HG02943 (cell line): ENCODE measurements around the gene PLSCR3.
"Not testable (repeated sequence)": the region's sequence is repeated elsewhere in the genome, so short reads cannot be mapped to it uniquely, and the experiment has no call there.

Source experiments
- ATAC-seq: cut with Tn5 transposase; IDR thresholded peaks from one replicate; pipeline ENCODE4 v1.9.1; 2021; ENCODE audit warnings: mild to moderate bottlenecking, low read depth, moderate library complexity; ENCODE audit not compliant: unreplicated experiment

The PLSCR3 gene

DNA sequence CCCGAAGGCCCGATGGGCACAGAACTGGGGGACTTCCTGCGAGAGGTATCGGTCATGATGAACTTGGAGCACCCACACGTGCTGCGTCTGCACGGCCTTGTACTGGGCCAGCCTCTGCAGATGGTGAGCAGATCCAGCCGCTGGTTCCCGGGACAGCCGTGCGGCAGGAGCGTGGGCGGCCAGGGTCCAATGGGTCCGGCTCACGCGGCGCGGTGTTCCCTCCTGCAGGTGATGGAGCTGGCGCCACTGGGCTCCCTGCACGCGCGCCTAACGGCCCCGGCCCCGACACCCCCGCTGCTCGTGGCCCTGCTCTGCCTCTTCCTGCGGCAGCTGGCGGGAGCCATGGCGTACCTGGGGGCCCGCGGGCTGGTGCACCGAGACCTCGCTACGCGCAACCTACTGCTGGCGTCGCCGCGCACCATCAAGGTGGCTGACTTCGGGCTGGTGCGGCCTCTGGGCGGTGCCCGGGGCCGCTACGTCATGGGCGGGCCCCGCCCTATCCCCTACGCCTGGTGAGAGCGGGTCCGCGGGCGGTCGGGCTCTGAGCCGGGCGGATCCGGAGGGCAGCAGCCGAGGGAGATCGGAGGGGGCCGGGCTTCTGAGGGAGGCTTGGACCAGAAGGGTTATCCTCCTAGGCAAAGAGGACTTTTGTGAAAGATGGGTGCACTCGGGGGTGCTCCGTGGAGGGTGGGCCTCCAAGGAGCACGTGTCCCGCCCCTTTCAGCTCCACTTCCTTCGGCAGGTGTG, 10.4 kb downstream of the PLSCR3 start:
- no peak for ATAC-seq

DNA sequence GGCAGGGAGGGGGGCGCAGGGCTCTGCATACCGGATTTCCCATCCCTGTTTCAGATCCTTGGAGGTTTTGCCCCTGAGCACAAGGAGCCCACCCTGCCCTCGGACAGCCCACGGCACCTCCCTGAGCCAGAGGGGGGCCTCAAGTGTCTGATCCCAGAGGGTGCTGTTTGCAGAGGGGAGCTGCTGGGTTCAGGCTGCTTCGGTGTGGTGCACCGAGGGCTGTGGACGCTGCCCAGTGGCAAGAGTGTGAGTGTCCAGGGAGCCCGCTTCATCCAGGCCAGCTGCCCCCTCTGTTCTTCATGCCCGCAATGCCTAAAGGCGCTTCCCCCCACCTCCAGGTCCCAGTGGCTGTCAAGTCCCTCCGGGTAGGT, 11.0 kb downstream of the PLSCR3 start:
- no peak for ATAC-seq

DNA sequence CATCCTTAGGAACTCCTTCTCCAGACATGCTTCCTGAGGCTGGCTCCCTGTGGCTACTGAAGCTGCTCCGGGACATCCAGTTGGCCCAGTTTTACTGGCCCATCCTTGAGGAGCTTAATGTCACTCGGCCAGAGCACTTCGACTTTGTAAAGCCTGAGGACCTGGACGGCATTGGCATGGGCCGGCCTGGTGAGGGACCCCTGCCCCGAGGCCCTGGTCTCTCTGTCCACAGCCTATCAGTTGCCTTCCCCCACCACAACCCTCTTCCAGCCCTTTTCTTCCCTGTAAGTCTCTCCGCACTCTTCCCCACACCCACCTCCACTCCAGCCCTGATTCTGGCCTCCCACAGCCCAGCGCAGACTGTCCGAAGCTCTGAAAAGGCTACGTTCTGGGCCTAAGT, 11.4 kb downstream of the PLSCR3 start:
- no peak for ATAC-seq

DNA sequence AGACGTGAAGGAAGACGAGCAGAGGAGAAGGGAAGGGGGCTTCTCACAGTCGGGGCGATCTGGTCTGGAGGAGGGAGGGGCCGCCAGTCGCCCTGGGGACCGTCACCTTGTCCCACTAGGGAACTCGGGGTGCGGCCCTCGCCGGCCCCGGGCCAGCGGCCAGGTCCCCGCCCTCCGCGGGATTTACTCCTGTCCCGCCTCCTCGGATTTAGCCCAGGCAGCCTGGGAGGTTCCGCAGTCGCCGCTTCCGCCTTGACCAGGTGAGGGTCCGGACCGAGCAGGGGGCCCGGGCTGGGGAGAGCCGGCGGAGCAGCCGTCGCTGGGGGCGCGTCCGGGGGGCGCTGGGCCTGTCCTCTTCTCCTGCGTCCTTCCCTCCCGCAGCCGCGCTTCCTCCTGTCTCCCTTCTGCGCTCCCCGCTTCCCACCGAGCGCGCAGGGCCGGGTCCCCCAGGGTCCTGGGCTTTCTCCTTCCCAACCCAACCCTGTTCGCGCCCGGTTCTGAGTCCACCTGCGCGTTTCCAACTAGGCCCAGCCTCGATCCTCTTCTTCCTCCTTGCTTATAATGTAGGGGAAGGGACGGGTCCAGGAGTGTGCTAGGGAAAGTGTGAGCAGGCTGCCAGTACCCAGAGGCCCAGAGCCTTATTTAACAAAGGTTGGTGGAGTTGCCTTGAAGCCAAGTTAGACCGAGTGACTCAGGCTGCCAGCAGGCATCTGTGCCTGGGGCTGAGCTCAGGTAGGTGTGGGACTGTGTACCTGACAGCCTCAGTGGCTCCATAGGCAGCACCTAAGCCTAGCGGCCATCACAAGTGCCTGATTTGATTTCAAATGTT, 13.3 kb downstream of the PLSCR3 start, which contains the start of gene TNK1:
TNK1 (plus strand) TSS at position 235 of the 829 bp plus-strand sequence. CDS start 1,838 bp downstream, outside the sequence.
- no peak for ATAC-seq

DNA sequence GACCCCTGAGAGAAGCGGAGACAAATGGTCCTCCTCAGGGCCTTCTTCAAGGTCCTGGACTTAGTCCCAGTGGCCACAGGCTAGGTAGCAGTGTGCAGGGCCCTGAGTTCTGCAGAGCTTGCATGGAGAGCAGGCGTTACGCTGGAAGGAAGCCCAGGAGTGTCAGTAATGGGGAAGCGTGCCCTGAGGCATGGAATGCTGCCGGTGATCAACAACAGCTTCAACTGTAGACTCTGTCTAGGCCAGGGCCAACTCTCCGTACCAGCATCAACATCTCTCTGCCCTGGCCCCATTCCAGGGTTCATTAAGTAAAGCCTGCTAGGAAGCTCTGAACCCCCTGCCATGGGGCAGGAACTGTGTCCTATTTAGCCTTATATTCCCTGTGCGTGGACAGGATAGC, 14.0 kb downstream of the PLSCR3 start:
- ATAC-seq, result no peak

DNA sequence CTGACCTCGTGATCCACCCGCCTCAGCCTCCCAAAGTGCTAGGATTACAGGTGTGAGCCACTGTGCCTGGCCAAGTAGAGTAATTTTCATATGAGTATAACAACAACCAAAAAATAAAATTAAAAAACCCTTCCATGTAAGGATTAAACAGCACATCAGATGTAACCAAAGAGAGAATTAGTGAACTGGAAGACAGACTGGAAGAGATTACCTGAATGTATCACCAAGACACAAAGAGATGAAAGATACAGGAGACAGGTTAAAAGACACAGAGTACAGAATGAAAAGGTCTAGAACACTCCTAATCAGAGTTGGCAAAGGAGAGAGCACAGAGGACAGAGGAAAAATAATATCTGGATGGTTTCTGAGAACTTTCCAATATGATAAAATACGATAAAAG, 15.2 kb downstream of the PLSCR3 start:
- ATAC-seq, result no peak

DNA sequence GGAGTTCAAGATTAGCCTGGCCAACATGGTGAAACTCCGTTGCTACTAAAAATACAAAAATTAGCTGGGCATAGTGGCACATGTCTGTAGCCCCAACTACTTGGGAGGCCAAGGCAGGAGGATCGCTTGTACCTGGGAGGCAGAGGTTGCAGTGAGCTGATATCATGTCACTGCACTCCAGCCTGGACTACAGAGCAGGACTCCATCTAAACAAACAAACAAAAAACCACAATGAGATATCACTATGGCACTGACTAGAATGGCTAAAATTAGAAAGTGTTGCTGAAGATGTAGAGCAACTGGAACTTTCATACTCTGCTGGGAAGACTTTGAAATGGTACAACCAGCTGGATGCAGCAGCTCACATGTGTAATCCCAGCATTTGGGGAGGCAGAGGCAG, 20.0 kb downstream of the PLSCR3 start:
- ATAC-seq, result no peak

DNA sequence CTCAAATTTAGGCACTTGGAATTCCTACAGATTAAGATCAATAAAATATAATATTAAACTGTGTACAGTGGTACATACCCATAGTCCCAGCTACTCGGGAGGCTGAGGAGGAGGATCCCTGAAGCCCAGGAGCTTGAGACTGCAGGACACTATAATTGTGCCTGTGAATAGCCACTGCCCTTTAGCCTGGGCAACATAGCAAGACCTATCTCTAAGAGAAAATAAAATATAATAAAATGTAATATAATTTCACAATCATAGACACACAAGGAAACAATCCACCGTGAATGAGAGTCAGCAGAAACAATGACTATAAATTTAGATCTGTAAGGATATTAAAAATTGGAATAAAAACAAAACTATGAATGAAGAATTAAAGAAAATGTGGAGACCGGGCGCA, 23.5 kb downstream of the PLSCR3 start:
- no peak for ATAC-seq

DNA sequence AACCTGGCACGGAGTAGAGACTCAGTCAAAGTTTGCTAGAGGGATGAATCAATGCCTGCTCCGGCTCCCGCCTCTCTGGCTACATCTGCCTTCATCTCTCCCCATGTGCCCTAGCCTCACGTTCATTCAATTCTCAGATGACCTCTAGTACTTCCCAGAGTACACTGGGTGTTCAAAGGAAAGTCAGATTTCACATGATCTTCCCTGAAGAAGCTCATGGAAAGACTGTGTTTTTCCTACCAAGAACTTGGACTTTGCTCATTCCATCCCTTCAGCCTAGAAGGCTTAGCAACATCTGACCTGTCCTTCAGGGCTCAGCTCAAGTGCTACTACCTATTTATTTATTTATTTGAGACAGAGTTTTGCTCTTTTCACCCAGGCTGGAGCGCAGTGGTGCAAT, 24.5 kb downstream of the PLSCR3 start:
- no peak for ATAC-seq

DNA sequence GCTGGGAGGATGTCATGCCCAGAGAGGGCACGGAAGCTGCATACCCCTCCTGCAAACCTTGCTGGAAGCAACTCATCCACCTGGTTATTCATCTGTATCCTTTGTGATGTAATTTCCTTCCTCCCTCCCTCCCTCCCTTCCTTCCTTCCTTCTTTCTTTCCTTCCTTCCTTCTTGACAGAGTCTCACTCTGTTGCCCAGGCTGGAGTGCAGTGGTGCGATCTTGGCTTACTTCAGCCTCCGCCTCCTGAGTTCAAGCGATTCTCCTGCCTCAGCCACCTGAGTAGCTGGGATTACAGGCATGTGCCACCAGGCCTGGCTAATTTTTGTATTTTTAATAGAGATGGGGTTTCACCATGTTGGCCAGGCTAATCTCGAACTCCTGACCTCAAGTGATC, 25.7 kb downstream of the PLSCR3 start:
- ATAC-seq, result not testable (repeated sequence)

DNA sequence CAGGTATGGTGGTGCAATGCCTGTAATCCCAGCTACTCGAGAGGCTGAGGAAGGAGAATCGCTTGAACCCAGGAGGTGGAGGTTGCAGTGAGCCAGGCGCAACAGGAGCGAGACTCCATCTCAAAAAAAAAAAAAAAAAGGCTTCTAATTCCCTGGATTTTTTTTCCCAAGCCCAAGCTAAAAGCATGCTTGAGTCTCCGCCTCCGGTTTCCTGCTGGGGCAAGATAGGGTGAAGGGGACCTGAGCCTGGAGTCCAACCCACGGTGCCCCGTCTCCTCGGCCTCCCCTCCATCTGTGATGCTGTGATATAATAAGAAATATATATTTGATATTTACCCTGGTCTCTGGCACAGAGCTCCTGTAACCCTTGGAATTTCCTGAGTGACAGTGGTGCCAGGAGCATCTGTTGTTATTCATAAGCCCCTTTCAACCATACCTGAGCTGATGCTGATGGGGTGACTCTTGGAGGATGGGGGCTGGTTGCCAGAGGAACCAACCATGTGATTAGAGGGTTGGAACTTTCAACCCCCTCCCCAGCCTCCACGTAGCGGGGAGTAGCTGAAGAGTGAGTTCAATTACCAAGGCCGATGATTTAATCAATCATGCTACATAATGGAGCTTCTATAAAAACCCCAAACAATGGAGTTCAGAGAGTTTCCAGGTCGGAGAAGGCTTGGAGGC, 26.3 kb downstream of the PLSCR3 start:
- no peak for ATAC-seq

DNA sequence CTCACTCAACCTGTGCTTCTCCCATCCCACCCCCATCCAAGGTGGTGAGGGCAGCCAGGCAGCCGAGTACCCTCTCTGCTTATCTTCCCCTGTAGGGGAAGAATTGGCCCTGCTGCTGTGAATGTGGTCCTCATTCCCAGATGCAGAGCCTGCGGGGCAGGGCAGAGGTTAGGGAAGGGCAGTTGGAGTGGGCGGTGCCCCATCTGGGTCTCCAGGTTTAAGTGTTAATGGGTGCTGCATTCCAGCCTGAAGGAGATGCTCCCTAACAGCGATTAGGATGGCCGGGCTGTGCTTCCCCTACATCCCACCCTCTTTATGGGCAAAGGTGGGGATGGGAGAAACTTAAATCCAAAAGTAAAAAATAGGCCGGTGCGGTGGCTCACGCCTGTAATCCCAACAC, 27.2 kb downstream of the PLSCR3 start:
- no peak for ATAC-seq

DNA sequence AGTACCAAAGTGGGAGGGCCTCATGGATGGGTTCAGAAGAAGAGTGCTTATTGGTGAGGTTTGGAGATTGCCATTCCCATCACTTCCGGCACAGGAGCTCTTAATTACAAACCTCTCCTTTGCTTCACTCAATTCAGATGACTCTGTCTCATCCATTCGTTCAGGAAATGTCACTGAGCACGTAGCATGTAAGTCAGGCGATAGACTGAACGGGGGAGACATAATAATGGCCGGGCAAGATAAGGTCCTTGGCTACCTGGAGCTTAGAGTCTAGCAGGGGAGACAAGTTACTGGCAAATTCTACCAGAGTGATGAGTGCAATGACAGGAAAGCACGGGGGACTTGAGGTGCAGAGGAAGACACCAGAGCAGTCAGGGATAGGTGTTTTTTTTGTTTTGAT, 28.4 kb downstream of the PLSCR3 start:
- not testable (repeated sequence) for ATAC-seq

DNA sequence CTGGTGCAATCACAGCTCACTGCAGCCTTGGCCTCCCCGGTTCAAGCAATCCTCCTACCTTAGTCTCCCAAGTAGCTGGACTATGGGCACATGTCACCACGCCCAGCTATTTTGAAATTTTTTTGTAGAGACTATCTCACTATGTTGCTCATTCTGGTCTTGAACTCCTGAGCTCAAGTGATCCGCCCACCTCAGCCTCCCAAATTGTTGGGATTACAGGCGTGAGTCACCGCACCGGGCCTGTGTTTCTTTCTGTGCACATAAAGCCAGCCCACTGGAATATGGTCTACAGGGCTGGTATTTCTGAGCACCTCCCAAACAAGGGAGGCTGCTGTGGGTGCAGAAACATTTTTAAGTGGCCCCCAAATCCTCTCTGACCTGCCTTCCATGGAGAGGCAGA, 31.0 kb downstream of the PLSCR3 start:
- no peak for ATAC-seq

DNA sequence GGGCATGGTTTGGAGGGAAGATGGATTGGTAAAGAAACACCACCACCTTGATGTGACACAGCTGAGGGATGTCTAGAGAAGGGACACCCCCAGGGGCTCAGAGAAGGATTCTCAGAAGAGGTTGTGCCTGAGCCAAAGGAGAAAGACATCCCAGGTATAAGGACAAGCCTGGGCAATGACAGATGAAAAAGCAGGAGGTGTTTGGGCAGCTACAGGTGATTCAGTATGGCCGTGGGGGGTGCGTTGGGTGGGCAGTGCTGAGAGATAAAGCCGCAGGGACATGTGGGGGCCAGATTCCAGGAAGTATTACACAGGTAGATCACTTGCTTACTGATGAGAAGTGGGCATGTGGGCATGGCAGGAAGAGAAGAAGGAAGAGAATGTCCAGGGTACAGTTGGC, 32.4 kb downstream of the PLSCR3 start:
- no peak for ATAC-seq

DNA sequence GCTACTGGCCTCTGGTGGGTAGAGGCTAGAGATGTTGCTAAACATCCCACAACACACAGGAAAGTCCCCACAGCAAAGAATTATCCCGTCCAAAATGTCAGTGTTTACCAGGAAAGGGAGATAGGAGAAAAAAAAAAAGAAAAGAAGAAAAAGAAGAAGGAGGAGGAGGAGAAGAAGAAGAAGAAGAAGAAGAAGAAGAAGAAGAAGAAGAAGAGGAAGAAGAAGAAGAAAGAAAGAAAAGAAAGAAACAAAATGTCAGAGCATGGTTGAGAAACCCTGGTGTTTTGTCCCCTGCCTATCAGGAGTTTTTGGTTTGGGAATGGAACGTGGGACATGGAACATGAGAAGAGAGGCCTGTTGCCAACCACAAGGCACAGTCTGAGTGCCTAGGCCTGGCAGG, 36.9 kb downstream of the PLSCR3 start:
- ATAC-seq, result no peak

DNA sequence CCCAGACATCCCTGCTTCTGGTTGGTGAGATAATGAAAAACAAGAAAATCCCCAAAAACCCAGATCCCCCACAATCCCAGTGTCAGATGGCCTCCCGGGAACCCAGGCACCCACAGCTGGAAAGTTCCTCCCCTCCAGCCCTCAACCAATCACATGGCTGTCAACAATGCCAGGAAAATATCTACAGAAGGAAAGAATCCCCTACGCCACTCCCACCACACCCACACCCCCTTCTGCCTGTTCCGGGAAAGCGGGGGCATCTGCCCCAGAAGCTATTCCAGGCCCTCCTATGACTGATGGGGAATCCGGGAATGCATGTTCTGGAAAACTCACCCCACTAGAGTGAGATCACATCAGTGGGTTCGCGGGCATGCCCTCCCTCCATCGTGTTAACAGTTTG, 37.6 kb downstream of the PLSCR3 start:
- no peak for ATAC-seq

DNA sequence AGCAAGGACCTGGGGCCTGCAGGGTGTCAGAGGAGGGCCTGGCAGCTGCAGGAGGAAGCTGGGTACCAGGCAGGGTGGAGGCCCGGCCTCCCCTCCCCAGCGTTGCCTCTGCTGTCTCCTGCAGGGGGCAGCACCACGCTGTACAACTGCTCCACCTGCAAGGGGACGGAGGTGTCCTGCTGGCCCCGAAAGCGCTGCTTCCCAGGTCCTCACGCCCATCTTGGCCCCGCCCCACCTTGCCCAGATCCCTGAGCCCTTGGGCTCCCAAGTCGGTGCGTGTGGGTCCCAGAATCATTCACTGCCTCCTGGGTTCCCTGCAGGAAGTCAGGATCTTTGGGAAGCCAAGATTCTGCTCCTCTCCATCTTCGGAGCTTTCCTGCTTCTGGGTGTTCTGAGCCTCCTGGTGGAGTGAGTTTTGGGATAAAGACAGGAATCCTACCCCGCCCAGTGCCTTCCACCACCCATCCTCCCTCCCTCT, 38.2 kb downstream of the PLSCR3 start:
- no peak for ATAC-seq

DNA sequence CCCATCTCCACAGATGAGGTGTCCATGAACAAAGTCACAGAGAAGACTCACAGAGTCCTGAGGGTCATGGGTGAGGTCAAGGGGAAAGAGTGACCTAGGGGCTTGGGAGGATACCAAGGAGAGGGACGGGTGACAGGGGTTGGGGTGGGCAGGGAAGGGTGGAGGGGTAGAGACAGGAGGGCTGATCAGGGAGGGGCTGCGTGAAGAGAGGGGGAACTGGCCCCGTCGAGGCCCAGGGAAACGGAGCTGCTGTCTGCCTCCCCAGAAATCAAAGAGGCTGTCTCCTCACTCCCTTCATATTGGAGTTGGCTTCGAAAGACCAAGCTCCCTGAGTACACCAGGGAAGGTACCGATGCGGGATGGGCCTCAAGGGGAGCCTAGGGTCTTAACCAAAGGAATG, 38.8 kb downstream of the PLSCR3 start:
- ATAC-seq, result no peak

DNA sequence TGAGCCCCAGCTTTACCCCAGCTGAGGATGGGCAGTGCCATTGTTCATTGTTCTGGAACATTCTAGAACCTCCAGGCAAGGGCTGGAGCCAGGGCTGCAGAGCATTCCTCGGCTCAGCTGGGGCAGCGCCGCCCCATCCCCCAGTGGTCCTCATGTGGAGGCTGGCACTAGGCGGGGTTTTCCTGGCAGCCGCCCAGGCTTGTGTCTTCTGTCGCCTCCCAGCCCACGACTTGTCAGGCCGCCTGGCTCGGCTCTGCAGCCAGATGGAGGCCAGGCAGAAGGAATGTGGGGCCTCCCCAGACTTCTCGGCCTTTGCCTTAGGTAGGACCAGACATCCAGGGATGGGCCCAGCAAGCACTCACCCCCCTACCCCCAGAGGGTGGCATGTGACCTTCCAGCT, 39.3 kb downstream of the PLSCR3 start, which contains the start of gene TMEM95:
TMEM95 (plus strand) TSS at position 104 of the 400 bp plus-strand sequence; CDS start at position 153, 49 bp downstream.
- no peak for ATAC-seq

DNA sequence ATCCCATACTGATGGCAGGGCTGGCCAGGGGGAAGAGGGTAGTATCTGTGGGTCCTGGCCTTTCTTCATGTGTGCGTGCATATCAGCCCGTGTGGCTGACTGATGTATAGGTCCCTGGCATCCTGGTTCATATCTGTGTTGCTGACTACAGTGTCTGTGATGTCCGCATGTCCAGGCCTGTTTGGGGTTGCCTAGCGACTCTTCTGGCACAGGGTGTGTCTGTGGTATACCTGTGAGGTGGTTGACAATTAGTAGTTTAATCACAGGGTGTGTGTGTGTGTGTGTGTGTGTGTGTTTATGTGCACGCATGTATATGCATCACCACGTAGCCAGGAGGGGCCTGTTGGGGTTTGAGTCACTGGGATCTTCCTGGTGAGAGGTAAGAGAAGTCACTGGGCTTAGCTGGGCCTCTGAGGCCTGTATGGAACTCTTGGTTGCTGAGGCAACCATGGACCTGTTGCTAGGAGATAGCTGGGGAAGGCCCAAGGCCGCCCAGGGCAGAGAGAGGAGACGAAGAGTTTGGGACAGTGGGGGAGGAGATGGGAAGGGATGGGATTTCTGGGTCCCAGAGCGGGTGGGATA, 40.0 kb downstream of the PLSCR3 start:
- ATAC-seq, result no peak
